Nephron (organoid): ENCODE results near the gene ATP8A1.
A peak's percentile ranks its signal among the peaks of the same experiment; 100 is the strongest.

Source experiments
- H3K27ac Mint-ChIP-seq, 3 experiments: 2 replicates each; pipeline ENCODE4 v1.8.0; 2020; ENCODE audit warnings: mixed read lengths in 3 of 3, mild to moderate bottlenecking in 2 of 3, moderate library complexity in 1 of 3
- H3K27me3 Mint-ChIP-seq: 2 replicates; pipeline ENCODE4 v1.8.0; 2021; ENCODE audit warnings: low read depth, mild to moderate bottlenecking, moderate library complexity, mixed read lengths
- H3K36me3 Mint-ChIP-seq: 2 replicates; pipeline ENCODE4 v1.8.0; 2020; ENCODE audit warnings: low read depth, mixed read lengths
- H3K4me1 Mint-ChIP-seq: 2 replicates; pipeline ENCODE4 v1.8.0; 2020; ENCODE audit warnings: mixed read lengths
- H3K4me3 Mint-ChIP-seq, 3 experiments: 2 replicates each; pipeline ENCODE4 v1.8.0; 2020; ENCODE audit warnings: mild to moderate bottlenecking in 3 of 3, mixed read lengths in 3 of 3, moderate library complexity in 2 of 3
- H3K9me3 Mint-ChIP-seq: 2 replicates; pipeline ENCODE4 v1.8.0; 2020; ENCODE audit warnings: mixed read lengths
- TF ChIP-seq, protein P1 (sequence below), 3 experiments: fragments of 200-600 bp; sonication (generic); IDR thresholded peaks; one replicate each; pipeline ENCODE4 v1.5.0; 2021; ENCODE audit warnings: antibody characterized with exemption in 3 of 3; ENCODE audit not compliant: unreplicated experiment in 3 of 3

The ATP8A1 gene

DNA sequence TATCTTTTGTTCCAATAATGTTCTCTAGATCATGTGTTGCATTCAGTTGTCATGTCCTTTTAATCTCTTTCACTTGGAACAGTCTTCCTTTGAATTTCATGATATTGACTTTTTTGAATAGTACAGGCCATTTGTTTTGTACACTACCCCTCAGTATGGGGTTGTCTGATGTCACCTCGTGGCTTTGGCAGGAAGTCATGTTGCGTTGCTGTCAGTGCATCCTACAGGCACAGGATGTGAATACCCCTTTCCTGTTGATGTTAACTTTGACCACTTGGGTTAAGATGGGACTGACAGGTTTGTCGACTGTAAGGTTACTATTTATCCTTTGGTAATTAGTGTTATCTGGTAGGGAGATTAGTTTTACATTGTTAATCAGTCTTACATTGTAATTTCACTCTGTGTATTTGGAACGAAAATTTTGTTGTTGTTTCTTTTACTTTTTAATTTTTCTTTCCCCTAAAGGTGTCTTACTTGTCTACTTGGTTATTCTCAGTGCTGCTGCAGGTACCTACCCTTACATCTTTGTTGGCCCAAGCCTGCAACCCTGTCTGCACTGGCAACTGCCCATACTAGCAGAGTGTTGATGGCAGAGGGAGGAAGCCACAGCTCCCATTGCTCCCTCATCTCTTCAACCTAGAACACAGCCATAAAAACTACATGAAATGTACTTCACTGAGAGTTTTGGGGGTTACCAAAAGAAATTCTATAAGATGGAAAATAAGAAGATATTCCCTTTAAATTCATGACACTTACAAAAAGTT, 14.7 kb upstream of the ATP8A1 start:
- Mint-ChIP-seq H3K4me1 (peaks cover 8% of the 10 kb centered on the region), H3K9me3 (no peaks in the 10 kb centered on the region), H3K36me3 (no peaks in the 10 kb centered on the region), H3K27me3 (no peaks in the 10 kb centered on the region), H3K27ac (no peak overlapping the region), H3K4me3 (no peak overlapping the region)
- TF ChIP-seq, protein P1, sequence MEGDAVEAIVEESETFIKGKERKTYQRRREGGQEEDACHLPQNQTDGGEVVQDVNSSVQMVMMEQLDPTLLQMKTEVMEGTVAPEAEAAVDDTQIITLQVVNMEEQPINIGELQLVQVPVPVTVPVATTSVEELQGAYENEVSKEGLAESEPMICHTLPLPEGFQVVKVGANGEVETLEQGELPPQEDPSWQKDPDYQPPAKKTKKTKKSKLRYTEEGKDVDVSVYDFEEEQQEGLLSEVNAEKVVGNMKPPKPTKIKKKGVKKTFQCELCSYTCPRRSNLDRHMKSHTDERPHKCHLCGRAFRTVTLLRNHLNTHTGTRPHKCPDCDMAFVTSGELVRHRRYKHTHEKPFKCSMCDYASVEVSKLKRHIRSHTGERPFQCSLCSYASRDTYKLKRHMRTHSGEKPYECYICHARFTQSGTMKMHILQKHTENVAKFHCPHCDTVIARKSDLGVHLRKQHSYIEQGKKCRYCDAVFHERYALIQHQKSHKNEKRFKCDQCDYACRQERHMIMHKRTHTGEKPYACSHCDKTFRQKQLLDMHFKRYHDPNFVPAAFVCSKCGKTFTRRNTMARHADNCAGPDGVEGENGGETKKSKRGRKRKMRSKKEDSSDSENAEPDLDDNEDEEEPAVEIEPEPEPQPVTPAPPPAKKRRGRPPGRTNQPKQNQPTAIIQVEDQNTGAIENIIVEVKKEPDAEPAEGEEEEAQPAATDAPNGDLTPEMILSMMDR (IDR thresholded peaks at IDR 0.05; ENCODE audit: unreplicated experiment in 3 of 3): no peak

DNA sequence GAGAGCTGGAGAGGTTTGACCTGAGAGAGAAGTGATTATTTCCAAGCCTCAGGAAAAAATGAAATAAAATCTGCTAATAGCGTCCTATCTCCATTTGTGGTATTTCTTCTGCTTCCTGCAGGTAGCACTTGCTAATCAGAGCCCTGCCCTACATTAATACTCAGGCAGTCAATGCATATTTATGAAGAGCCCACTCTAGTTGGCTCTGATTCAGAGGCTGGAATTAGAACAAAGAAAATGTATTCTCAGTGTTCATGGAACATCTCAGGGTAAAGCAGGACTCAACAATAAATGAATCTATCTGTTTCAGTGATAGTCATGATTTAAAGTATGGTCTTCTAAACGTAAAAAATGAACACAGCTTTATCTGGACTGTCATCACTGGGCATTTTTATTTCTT, 1.4 kb upstream of the ATP8A1 start:
- Mint-ChIP-seq H3K27me3 (peaks cover 17% of the 10 kb centered on the region), H3K4me3 (peak overlapping the region; percentile 89 to 94 (median 91)), H3K9me3 (peaks cover 2% of the 10 kb centered on the region), H3K27ac (peak overlapping the region; percentile 99), H3K36me3 (peaks cover 2% of the 10 kb centered on the region), H3K4me1 (peaks cover 31% of the 10 kb centered on the region)
- TF ChIP-seq, protein P1 (IDR thresholded peaks at IDR 0.05; ENCODE audit: unreplicated experiment in 3 of 3): no peak

DNA sequence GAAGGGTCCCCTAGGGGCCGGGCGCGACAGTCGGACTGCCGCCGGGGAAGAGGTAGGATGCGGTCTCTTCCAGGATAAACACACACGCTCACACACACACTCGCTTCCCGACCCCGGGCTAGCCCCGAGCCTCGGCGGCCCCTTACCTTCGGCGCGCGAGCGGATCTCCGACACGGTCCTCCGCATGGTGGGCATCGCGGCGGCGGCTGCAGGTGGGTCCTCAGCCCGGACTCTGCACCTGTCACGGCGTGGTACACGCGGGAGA, 294 bp downstream of the ATP8A1 start:
- Mint-ChIP-seq H3K4me1 (peaks cover 31% of the 10 kb centered on the region), H3K27ac (peak overlapping the region; percentile 56 to 85 (median 59)), H3K27me3 (peaks cover 15% of the 10 kb centered on the region), H3K36me3 (peaks cover 14% of the 10 kb centered on the region), H3K9me3 (peaks cover 10% of the 10 kb centered on the region), H3K4me3 (peak overlapping the region; percentile 91 to 93 (median 92))
- TF ChIP-seq, protein P1 (IDR thresholded peaks at IDR 0.05; ENCODE audit: unreplicated experiment in 3 of 3): no peak

DNA sequence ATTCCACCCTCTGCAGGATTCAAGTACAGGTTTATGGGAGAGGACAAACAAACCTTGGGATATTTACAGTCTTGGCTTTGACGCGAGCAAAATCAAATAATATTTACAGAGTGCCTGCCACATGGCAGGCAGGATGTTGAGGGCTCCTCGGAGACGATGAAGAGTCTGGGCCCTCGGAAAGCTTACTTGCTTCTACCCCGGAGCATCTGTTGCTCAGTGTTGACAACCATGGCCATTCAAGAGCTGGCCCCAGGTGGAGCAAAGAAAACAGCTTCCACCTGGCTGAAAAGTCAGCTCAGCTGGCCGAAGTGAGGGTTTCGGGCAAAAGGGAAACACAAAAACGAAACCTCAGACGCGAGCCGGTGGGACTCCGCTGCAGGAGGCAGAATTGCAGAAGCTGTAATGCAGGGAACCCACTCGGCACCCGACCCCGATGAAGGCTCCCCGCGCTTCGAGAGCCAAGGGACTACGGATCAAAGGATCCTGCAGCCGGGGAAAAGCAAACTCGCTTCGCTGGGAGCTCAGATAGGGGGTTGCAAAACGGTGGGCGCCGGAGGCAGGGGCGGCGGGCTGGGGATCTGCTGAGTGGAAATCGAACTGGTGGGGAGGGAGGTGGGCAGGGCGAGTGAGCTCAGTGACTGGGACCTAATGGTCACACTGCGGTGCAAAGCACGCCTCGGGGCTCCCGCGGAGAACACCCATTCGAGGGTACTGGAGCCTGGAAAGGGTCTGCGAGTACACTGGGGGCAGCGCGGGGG, 805 bp downstream of the ATP8A1 start:
- peaks cover 14% of the 10 kb centered on the region for H3K36me3 Mint-ChIP-seq

DNA sequence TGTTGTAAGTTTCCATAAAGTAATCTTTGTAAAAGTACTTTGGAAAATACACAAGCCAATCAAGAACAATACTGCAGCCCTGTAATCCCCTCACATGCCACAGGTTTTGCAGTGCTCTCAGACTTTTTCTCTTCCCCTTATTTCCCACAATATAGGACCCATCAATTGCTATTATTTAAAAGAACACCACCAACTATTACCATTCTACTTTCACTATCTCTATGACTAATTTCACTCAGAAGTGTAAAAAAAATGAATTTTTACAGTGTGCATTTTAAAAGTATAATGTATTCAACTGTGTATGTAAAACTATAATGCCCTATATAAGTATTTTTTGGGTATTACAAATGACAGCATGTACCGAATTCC, 1.7 kb downstream of the ATP8A1 start:
- H3K4me3 Mint-ChIP-seq: peak overlapping the region; percentile 91 to 93 (median 92)
- TF ChIP-seq, protein P1 (IDR thresholded peaks at IDR 0.05; ENCODE audit: unreplicated experiment in 3 of 3): no peak
- peak overlapping the region in 2 of 3 experiments; percentile 56 to 59 for H3K27ac Mint-ChIP-seq
- peaks cover 31% of the 10 kb centered on the region for H3K4me1 Mint-ChIP-seq
- H3K27me3 Mint-ChIP-seq: peaks cover 15% of the 10 kb centered on the region
- H3K36me3 Mint-ChIP-seq: peaks cover 14% of the 10 kb centered on the region
- peaks cover 11% of the 10 kb centered on the region for H3K9me3 Mint-ChIP-seq

More for the DNA sequence above, 805 bp downstream of the ATP8A1 start:
- Mint-ChIP-seq H3K27ac (peak overlapping the region; percentile 56 to 85 (median 59)), H3K4me3 (peak overlapping the region; percentile 91 to 93 (median 92)), H3K27me3 (peaks cover 15% of the 10 kb centered on the region), H3K9me3 (peaks cover 11% of the 10 kb centered on the region), H3K4me1 (peaks cover 31% of the 10 kb centered on the region)
- TF ChIP-seq, protein P1 (IDR thresholded peaks at IDR 0.05; ENCODE audit: unreplicated experiment in 3 of 3): no peak
